ENCODE results near the gene CCBE1. TPM values are rescaled to one million over a fixed set of nuclear protein-coding genes. Genes with fewer than 3 reads are reported as not detected.

CCBE1 gene
- total and polyA plus RNA-seq, 4 donors = 3.4 to 59.0 (median 21.9) TPM

GRCh38 chr18:59446012-59446411, 251.2 kb downstream of the CCBE1 start:
- Histone ChIP-seq H3K9ac (ENCODE audit: insufficient read depth in 1 of 2, low read length in 2 of 2) (no peak overlapping the region), H3K27me3 (ENCODE audit: control insufficient read depth in 3 of 3, insufficient read depth in 3 of 3, low read length in 2 of 3) (no peaks in the 10 kb centered on the region), H3K4me1 (ENCODE audit: control insufficient read depth in 5 of 5, insufficient read depth in 5 of 5, low read length in 5 of 5) (no peaks in the 10 kb centered on the region), H3K4me3 (no peak overlapping the region), H3K36me3 (ENCODE audit: control insufficient read depth in 4 of 4, insufficient read depth in 4 of 4, low read length in 4 of 4) (peaks cover 0 to 57% (median 24%) of the 10 kb centered on the region in 4 donors), H3K9me3 (ENCODE audit: control insufficient read depth in 4 of 4, insufficient read depth in 3 of 4, low read length in 3 of 4) (no peaks in the 10 kb centered on the region), H3K27ac (ENCODE audit: low read depth in 1 of 2, low read length in 1 of 2) (no peak overlapping the region)
- no peak for TF ChIP-seq CTCF (IDR thresholded peaks at IDR 0.05; ENCODE audit: control extremely low read depth, extremely low read depth)
- WGBS, 2 donors = 0 to 10% methylated on average over 1 of the region's 1 CpG
- ATAC-seq (ENCODE audit: insufficient read depth, low FRiP score) (no peak), DNase-seq (peak in 2 of 3 donors; percentile 52 to 60)

- H3K9ac ChIP-seq (ENCODE audit: insufficient read depth in 1 of 2, low read length in 2 of 2) = no peak overlapping the region
- no peaks in the 10 kb centered on the region for H3K27me3 ChIP-seq (ENCODE audit: control insufficient read depth in 3 of 3, insufficient read depth in 3 of 3, low read length in 2 of 3)
- ATAC-seq (ENCODE audit: insufficient read depth, low FRiP score) = no peak
- no peaks in the 10 kb centered on the region for H3K9me3 ChIP-seq (ENCODE audit: control insufficient read depth in 4 of 4, insufficient read depth in 3 of 4, low read length in 3 of 4)
- no peak overlapping the region for H3K4me3 ChIP-seq
- TF ChIP-seq CTCF (IDR thresholded peaks at IDR 0.05; ENCODE audit: control extremely low read depth, extremely low read depth) = no peak
- H3K36me3 ChIP-seq (ENCODE audit: control insufficient read depth in 4 of 4, insufficient read depth in 4 of 4, low read length in 4 of 4) = peaks cover 0 to 65% (median 31%) of the 10 kb centered on the region in 4 donors
- 69 to 72% methylated on average over 4 of the region's 4 CpGs for WGBS, 2 donors
- H3K4me1 ChIP-seq (ENCODE audit: control insufficient read depth in 5 of 5, insufficient read depth in 5 of 5, low read length in 5 of 5) = no peaks in the 10 kb centered on the region
- DNase-seq = no peak
- H3K27ac ChIP-seq (ENCODE audit: low read depth in 1 of 2, low read length in 1 of 2) = no peak overlapping the region
These were observed 259.2 kb downstream of the CCBE1 start for GRCh38 chr18:59437851-59438569.

- Histone ChIP-seq H3K4me1 (ENCODE audit: control insufficient read depth in 5 of 5, insufficient read depth in 5 of 5, low read length in 5 of 5) (peaks cover 0 to 10% (median 6%) of the 10 kb centered on the region in 5 donors), H3K36me3 (ENCODE audit: control insufficient read depth in 4 of 4, insufficient read depth in 4 of 4, low read length in 4 of 4) (peaks cover 0 to 32% (median 14%) of the 10 kb centered on the region in 4 donors), H3K9me3 (ENCODE audit: control insufficient read depth in 4 of 4, insufficient read depth in 3 of 4, low read length in 3 of 4) (no peaks in the 10 kb centered on the region), H3K27ac (ENCODE audit: low read depth in 1 of 2, low read length in 1 of 2) (no peak overlapping the region), H3K27me3 (ENCODE audit: control insufficient read depth in 3 of 3, insufficient read depth in 3 of 3, low read length in 2 of 3) (no peaks in the 10 kb centered on the region), H3K4me3 (no peak overlapping the region), H3K9ac (ENCODE audit: insufficient read depth in 1 of 2, low read length in 2 of 2) (no peak overlapping the region)
- 53 to 57% methylated on average over 5 of the region's 5 CpGs for WGBS, 2 donors
- no peak for TF ChIP-seq CTCF (IDR thresholded peaks at IDR 0.05; ENCODE audit: control extremely low read depth, extremely low read depth)
- ATAC-seq (ENCODE audit: insufficient read depth, low FRiP score) (no peak), DNase-seq (no peak)
These were observed 264.2 kb downstream of the CCBE1 start for GRCh38 chr18:59432803-59433597.
